Measurements from ENCODE around the gene PTPN18. TPM values are rescaled to one million over a fixed set of nuclear protein-coding genes. Genes with fewer than 3 reads are reported as not detected.

The PTPN18 gene
- total and polyA plus RNA-seq, 8 donors, result 37.0 to 87.0 (median 43.3) TPM

- no peak for TF ChIP-seq CTCF (IDR thresholded peaks at IDR 0.05)
- no peaks in the 10 kb centered on the region for H3K36me3 ChIP-seq
- DNase-seq (no peak), ATAC-seq (no peak), FAIRE-seq (no peak)
- H3K9me3 ChIP-seq, result no peaks in the 10 kb centered on the region
- 3 to 5% methylated on average over 1 of the region's 1 CpG for WGBS, 2 donors
- no peaks in the 10 kb centered on the region for H3K27me3 ChIP-seq
- no peaks in the 10 kb centered on the region for H3K4me1 ChIP-seq
- H3K27ac ChIP-seq, result no peak overlapping the region
- intact Hi-C loops (cut with DNase I), result no loop called here
- H3K4me3 ChIP-seq, result no peak overlapping the region
Measured at GRCh38 chr2:130316596-130316995, 39.3 kb upstream of the PTPN18 start.

- TF ChIP-seq CTCF (IDR thresholded peaks at IDR 0.05), result no peak
- intact Hi-C loops (cut with DNase I), result no loop called here
- 79 to 81% methylated on average over 7 of the region's 7 CpGs for WGBS, 2 donors
- H3K9me3 ChIP-seq, result no peaks in the 10 kb centered on the region
- DNase-seq (no peak), FAIRE-seq (no peak), ATAC-seq (no peak)
- no peaks in the 10 kb centered on the region for H3K4me1 ChIP-seq
- H3K27me3 ChIP-seq, result no peaks in the 10 kb centered on the region
- H3K27ac ChIP-seq, result no peak overlapping the region
- no peak overlapping the region for H3K4me3 ChIP-seq
- no peaks in the 10 kb centered on the region for H3K36me3 ChIP-seq
Measured at GRCh38 chr2:130318906-130319305, 37.0 kb upstream of the PTPN18 start.

GRCh38 chr2:130319536-130319935 is 36.3 kb upstream of the PTPN18 start:
- WGBS, 2 donors, result 76 to 86% methylated on average over 3 of the region's 3 CpGs
- no peak for TF ChIP-seq CTCF (IDR thresholded peaks at IDR 0.05)
- Histone ChIP-seq H3K36me3 (no peaks in the 10 kb centered on the region), H3K27ac (no peak overlapping the region), H3K27me3 (no peaks in the 10 kb centered on the region), H3K4me1 (no peaks in the 10 kb centered on the region), H3K4me3 (no peak overlapping the region), H3K9me3 (no peaks in the 10 kb centered on the region)
- DNase-seq (no peak), ATAC-seq (no peak), FAIRE-seq (no peak)
- intact Hi-C loops (cut with DNase I), result no loop called here

- no peak for TF ChIP-seq CTCF (IDR thresholded peaks at IDR 0.05)
- no peak for FAIRE-seq
- no peak overlapping the region for H3K4me3 ChIP-seq
- WGBS, 2 donors, result 64 to 71% methylated on average over 42 to 43 of the region's 43 CpGs
- DNase-seq, result no peak
- no peaks in the 10 kb centered on the region for H3K9me3 ChIP-seq
- H3K27ac ChIP-seq, result no peak overlapping the region
- intact Hi-C loops (cut with DNase I), result no loop called here
- no peaks in the 10 kb centered on the region for H3K36me3 ChIP-seq
- H3K4me1 ChIP-seq, result no peaks in the 10 kb centered on the region
- ATAC-seq, result no peak
- peaks cover 0 to 9% (median 2%) of the 10 kb centered on the region in 4 donors for H3K27me3 ChIP-seq
Measured at GRCh38 chr2:130327703-130328527, 27.9 kb upstream of the PTPN18 start.

- no peak for DNase-seq
- FAIRE-seq, result no peak
- intact Hi-C loops (cut with DNase I), result no loop called here
- Histone ChIP-seq H3K36me3 (no peaks in the 10 kb centered on the region), H3K27ac (no peak overlapping the region), H3K4me1 (no peaks in the 10 kb centered on the region), H3K4me3 (no peak overlapping the region), H3K27me3 (peaks cover 0 to 9% (median 2%) of the 10 kb centered on the region in 4 donors), H3K9me3 (no peaks in the 10 kb centered on the region)
- ATAC-seq, result no peak
- WGBS, 2 donors, result 35% methylated on average over 2 of the region's 2 CpGs
- TF ChIP-seq CTCF (IDR thresholded peaks at IDR 0.05), result no peak
Measured at GRCh38 chr2:130328710-130329109, 27.1 kb upstream of the PTPN18 start.
